ENCODE results near the gene CHMP6.

Gene CHMP6

DNA sequence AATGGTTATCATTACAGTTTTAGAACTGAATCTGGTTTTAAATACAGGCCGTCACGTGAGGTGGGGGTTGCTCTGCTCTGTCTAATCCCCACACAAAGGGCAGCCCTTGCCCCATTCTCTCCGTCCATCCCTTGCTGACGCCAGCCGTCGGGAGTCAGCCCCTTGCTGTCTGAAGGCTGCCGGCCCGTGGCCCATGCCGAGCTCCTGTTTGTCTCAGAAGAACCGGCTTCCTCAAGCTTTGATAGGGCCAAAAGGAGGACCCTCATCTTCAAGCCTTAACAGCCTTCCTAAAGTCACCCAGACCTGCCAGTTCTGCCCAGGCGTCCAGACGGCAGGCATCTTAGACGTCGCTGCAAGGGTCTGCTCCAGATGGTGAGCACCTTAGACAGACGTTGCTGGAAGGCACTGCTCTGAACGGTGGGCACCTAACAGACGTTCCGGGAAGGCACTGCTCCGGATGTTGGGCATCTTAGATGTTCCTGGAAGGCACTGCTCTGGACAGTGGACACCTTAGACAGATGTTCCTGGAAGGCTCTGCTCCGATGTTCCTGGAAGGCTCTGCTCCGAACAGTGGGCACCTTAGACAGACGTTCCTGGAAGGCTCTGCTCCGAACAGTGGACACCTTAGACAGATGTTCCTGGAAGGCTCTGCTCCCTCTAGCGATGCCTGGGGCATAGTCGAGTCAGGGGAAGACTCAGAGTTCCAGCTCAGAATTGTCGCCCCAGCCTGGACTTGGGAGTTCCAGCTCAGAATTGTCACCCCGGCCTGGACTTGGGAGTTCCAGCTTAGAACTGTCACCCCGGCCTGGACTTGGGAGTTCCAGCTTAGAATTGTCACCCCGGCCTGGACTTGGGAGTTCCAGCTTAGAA is 35.1 kb upstream of the CHMP6 start:
- no peak for DNase-seq

DNA sequence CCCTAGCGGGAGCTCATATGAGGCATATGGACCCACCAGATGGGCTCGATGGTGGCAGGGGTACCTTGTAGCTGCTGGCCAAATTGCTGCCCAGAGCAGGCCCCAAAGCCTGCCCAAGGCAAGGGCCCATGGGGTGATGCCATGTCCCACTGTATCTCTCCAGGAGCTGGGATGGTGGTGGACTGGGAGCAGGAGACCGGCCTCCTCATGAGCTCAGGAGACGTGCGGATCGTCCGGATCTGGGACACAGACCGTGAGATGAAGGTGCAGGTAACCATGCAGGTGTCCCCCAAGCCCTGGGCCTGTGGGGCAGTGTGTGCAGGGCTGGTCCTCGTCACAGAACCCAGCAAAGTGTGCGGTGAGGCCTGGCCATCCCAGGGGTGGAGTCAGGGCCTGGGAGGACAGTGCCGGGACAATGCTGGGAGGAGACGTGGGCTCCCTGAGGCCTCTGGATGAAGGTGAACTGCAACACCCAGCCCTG is 34.1 kb upstream of the CHMP6 start:
- no peak for DNase-seq

DNA sequence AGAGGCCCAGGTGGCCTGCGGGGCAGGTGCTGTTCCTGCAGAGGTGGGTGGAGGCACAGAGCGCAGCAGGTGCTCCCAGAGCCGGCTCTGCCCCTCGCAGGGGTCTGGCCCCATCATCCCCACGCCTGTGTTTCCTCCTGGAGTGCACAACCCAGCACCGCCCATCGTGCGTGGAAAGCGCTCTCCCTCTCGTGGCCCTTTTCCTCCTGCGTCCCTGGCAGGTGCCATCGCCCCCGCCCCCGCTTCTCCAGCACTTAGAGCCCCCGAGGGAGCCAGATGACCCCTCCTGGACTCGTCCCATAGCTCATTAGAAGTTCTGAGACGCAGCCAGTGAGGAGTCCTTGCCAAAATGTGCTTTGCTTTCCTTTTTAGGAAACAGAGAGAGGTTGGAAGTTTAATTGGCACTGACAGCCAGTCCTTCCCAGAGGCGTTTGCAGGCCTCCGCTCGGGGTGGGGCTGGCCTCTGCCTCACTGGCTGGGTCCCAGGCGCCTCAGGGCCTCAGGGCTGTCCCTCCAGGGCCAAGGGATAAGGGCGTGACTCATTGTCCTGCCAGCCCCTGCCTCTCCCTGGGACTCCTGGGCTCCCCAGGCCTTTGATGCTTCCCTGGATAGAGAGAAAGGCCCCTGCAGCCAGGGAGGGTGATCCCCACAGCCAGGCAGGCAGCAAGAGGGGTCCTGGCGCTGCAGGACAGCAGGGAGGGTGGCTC is 32.2 kb upstream of the CHMP6 start:
- no peak for DNase-seq

DNA sequence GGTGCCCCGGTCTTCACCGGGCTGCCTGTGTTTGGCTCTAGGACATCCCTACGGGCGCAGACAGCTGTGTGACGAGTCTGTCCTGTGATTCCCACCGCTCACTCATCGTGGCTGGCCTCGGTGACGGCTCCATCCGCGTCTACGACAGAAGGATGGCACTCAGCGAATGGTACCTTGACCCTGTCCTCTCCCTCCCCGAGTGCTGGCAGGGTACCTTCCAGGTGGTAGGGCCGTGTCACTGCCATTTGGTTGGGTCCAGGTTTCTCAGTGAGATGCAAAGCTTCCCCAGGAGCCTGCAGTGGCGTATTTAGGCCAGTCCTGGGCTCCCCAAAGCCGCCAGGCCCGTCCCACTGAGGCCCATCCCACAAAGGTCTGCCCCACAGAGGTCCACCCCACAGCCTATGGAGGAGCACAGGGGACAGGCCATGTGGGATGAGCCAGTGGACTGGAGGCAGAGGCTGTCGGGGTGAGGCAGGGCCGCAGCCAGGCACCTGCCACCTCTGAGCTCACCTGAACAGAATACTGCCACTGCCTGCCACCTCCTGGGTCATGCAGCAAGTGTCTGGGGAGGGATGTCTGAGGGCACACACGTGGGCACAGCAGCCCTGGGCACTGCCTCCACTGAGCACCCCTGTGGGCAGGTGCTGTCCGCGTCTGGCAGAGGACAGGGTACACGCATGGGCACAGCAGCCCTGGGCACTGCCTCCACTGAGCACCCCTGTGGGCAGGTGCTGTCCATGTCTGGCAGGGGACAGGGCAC is 31.4 kb upstream of the CHMP6 start:
- DNase-seq = no peak

DNA sequence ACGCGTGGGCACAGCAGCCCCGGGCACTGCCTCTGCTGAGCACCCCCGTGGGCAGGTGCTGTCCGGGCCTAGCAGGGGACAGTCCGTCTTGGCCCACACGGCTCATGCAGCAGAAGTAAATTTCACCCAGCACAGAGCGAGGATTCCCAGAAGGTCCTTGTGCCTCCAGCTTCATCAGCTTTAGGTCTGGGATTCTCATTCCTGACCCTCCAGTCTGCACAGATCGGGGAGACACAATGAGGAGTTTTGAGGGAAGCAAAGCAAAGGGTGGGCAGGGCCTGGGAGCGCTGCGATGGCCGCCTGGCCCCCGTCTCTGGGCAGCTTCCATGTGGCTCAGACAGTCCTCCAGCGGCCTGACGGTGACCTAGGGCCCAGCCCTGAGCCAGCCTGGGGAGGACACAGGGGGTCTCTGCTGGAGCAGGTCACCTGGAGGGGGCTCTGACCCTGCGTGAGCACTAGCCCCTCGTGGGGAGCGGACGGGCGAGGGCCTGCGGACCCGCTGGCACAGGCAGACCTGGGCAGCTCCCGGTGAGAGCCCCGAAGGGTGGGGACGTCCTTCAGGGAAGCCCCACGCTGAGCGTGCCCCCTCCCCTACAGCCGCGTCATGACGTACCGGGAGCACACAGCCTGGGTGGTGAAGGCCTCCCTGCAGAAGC is 30.7 kb upstream of the CHMP6 start:
- DNase-seq = no peak

DNA sequence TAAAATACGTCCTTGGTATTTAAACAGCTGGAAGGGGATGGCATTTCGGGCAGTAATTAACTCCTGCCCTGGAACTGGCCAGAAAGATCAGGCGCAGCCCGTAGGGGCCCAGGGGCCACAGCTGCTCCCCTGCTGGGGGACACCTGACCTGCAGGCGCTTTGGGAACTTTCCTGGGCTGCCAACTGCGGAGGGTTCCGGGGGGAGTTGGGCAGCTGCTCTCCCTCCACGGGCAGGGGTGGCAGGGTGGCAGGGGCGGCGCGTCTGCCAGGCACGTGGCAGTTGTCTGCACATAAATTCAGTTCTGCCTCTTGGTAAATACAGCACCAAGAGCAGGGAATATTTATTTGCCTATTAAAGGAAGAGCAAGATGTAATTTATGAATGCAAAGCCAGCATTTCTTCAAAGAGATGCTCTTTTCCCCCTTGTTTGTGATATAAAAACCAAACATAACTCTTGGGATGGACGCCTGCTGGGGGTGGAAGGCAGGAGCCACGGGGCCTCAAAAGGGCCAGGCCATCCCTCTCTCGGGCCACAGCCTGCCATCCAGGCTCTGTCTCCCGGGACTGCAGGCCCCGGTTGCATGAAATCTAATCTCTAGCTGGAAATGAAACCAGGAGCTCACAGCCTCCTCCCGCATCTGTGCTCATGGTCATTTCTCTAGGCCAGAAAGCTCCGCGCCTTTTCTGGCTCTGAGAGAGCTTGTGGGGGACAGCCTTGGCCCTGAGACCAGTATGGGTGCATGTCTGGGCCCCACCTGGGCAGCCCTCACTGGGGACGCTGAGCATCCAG is 29.9 kb upstream of the CHMP6 start:
- no peak for DNase-seq

DNA sequence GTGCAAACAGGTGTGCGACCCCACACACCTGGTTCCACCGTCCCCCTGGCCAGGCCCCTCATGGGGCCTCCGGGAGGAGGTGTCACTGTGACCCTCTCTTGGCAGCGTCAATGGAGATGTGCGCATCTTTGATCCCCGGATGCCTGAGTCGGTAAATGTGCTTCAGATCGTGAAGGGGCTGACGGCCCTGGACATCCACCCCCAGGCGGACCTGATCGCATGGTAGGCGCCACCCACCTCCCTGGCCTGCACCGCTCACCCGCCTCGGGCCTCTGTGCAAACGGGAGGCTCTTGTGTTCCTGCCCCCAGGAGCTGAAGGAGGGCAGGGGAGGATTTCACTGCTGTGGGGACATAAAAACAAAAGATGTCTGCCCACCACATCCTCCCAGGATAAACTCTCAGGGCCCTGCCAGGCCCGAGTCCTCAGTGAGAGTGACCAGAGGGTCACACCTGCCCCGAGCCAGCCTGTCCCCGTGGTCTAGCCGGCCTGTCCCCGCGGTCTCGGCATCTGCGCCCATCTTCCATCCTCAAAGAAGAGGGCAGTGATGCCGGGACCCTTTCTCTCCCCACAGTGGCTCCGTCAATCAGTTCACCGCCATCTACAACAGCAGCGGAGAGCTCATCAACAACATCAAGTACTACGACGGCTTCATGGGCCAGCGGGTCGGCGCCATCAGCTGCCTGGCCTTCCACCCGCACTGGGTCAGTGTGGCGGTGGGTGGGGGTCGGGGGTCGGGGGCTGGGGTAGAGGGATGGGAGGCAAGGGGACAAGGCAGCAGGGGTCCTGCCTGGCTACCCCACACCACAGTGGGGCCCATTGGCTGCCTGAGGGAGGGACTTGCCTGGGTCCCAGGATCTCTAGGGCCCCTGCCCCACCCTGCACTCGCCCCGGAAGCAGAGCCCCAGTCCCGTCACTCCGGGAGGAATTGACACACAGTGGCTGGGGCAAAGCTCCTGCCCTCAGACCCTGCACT is 29.0 kb upstream of the CHMP6 start:
- no peak for DNase-seq

DNA sequence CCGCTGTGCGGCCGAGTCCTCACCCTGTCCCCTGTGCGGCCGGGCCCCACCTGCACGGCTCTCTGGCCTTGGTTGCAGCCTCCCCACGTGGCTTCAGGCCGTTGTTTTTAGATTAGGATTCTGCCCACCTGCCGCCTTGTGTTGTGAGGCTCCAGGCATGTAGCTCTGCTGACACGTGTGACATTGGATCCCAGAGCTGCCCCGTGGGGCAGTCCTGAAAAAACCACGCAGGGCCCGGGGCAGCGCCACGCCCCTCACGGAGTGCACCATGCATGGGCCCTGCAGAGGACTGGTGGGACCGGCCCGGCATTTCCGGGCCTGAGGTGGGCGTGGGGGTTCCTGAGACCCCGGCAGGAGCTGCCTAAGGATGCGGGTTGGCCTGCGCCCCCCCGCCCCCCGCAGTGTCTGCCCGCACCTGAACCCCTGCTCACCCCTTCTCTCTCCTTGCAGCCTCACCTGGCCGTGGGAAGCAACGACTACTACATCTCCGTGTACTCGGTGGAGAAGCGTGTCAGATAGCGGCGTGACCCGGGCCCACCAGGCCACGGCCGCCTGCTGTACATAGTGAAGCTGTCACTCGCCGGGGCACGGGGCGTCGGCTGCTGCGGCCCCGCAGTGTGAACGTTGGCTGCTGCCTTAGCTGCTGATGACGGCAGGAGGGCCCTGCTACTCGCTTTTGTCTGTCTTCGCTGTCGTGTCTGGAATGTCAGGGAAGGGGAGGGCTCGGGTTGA is 27.7 kb upstream of the CHMP6 start:
- DNase-seq = no peak

DNA sequence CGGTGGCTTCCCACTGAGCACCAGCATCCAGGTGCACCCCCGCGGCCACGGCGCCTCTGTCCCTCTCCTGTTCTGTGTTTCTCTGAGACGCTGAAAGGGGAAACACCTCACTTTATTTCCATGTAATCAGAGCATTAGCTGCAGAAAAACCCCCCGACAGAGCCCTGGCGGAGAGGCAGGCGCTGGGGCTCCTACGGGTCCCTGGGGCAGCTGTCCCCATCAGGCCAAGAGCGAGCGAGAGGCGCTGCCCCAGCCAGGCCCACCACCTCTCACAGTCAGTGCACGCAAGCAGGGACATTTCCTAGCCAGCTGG is 27.1 kb upstream of the CHMP6 start:
- DNase-seq = no peak

DNA sequence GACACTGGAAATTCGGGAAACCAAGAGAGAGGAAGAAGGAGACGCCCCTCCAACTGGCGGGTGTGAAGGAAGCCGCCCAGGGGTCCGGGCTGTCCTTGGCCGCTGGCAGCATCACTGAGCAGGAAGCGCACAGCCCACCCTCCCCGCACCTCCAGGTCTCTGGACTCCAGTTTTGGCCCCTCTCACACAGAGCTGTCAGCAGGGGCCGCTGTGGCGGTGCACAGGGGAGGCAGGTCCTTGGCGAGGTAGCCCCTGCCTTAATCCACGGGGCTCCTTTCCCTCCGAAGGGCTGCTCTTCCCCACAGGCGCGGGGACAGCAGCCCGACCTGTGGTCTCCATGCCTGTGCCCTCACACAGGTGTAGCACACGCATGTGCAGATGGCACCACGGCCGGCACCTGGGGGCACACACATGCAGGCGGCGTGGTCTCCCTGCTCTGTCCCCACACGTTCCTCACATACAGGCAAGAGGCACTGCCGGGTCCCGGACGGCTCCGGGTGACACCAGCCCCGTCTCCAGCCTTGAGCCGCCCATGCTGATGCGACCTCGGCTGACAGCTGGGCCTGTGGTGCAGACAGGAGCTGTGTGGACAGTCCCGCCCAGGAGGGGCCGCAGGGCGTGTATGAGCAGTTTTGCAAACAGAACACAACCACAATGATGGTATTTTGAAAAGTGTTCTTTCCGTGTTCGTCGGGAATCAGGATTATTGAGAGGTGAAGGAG is 26.6 kb upstream of the CHMP6 start:
- no peak for DNase-seq

DNA sequence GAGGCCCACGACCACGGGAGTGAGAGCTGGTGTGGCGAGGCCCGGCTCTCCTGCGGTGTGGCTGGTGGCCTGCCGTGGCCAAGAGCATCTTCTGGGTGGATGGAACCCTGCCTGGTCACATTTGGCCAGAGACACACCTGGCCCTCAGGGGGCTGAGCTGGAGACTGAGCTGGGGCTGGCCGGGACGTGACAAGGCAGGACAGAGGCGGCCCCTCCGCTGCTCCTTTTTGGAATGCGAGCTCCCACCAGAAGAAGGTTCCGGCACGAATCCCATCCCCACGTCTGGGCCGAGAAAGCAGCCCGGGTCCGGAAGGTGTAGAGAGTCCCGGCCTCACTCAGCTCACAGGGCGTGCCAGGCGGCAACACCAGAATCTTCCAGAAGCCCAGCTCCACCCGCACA is 26.0 kb upstream of the CHMP6 start:
- DNase-seq = no peak

DNA sequence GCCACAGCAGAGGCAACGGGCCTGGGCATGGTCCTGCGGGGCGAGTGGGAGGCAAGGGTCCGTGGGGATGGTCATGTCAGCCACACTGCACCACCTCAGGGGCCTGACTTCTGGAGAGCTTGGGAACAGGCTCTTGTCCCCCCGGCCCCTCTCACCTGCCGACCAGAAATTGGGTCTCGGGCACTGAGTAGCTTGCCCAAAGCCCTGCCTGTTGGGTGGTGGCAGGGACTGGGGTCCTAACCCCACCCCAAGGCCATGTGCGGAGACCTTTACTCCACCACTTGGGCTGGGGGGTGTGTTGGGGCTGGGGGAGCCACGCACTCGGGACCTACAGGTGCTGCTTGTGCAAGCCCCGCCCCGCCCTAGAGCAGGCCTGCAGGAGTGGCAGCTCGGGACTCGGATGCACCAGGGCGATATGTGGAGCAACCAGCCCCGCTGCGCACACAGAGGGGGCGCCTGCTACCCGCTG is 24.2 kb upstream of the CHMP6 start:
- no peak for DNase-seq

DNA sequence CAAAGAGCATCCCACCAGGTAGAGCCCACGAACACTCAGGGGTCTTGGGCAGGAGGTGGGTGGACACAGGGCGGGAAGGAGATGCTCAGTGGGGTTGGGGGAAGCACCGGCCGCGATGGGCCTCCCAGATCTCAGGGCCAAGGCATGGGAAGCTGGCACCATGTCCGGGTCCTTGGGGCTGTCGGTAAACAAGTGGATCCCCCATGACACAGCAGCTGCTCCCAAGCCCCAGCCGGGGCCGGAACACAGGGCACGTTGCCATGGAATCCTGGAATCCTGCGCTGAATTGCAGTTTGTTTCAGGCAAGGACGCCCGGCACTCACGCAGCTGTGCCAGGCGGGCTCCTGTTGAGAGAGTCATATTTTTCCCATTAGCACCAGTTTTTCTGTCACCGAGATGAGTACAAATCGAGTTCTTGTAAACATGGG is 23.0 kb upstream of the CHMP6 start:
- no peak for DNase-seq

DNA sequence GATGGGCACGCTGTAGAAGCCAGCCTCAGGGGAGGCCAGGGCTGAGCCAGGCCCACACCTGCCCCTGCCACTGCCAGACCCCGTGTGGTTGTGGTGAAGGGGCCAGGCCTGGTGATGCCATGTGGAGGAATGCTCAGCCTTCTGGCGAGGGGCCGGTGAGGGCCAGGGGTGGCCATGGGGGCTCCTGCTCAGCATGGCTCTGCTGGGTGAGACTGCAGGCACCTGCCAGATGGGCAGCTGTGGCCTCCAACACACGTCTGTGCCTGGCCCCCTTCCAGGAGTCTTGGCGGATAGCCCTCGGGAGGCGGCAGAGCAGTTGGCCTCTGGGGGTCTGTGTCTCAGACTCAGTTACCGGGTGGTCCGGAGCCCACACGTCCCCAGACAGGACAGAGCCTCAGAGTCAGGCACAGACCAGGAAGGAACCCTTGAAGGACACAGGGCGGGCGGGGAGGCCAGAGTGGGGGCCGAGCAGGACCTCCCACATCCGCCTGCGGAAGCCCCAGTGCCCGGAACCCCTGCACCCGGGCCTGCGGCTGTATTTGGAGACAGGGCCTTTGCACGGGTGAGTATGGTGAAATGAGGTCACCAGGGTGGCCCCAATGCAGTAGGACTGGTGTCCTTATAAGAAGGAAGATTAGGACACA is 22.5 kb upstream of the CHMP6 start:
- DNase-seq = no peak

DNA sequence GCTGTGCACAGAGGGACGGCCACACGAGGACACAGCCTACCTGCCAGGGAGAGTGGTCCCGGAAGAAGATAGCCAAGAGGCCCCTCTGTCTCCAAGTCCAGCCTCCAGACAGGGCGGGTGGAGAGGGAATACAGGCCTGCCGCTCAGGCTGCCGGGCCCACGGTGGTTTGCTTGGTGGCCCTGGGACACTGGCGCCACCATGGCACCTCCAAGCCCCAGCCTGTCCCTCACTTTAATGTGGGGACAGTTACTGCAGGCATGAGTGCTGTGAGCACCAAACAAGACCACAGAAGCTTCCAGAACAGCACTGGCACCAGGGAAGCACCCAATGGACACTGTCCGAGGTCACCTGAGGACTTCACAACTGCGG is 22.0 kb upstream of the CHMP6 start:
- no peak for DNase-seq

DNA sequence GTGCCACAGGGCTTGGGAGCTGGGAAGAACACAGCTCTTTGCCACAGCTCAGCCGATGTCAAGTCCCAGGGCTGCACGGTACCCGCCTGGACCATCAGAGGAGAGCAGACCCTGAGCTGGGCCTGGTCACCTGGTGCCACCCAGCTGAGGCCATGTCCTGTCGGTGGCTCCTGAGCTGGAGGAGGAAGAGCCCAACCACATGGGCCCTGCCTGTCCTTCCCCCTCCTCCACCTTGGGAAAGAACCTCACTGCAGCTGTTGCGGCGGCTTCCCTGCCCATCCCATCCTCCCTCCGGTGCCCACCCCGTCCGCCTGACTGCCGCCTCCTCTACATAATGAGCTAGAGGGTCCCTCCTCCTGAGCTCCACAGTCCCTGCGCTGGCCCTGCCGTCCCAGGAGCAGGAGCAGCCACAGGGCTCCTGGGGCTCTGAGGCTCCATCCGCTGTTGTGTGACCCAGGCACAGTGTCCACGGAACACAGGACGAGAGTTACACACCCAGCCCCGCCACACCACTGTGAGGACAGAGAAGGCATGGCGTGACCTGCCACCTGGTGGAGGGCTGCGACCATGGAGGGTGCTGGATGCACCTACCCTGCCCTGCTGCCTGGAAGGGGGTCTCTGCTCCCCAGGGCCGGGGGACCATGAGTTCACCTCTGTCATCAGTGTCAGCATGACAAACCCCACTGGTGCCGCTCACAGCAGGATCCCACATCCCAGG is 21.4 kb upstream of the CHMP6 start:
- DNase-seq = peak; percentile 33 to 39

DNA sequence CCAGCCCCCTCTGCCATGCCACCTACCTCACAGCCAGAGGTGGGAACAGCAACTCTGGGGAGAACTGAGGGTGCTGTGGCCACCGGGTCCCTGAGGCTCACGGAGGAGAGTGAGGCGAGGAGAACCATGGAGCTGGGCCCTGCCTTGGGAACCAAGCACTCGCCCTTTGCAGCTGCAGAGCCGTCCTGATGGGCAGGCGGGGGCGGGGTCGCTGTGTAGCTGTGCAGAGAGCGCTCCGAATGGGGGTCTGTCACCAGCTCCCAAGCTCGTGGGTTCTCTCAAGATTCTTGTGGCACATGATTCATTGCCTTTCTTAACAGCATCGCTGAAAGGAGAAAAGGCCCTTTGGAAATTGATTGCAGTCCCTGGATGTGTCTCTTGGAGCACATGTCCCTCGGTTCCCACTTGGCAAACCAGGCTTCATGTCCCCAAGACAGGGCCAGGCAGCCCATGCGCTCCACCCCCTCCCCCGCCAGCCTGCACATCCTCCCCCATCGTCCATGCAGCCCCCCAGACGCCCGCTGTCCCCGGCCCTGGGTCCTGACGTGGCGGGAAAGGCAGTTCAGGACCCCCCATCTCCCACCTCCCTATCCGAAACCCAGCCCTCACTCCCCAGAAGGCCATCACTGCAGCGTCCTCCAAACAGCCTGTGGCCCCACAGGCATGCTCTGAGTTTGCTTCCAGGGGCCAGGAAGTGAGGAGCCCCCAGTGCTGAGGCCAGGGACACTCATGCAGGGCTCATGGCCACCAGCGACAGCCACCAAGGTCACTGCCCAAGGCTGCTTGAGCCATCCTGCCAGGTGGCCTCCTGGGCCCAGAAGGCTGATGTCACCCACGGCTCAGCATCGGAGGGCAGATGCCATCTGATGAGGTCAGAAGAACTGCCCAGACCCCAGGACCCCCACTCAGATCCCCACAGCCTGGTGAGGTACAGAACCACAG is 20.6 kb upstream of the CHMP6 start:
- DNase-seq = no peak
